Thyroid gland (tissue), 4 donors: ENCODE results near the gene KIRREL3.

Source experiments
- POLR2A ChIP-seq, 2 donors: fragments of 450-650 bp; IDR thresholded peaks; one replicate each; pipeline ENCODE4 v1.6.1; 2017; ENCODE audit warnings: antibody characterized with exemption in 2 of 2, mild to moderate bottlenecking in 2 of 2, moderate library complexity in 1 of 2
- TF ChIP-seq, protein P1 (sequence below), 6 experiments: fragments of 200-600 bp in 3 of 6; fragments of 450-650 bp in 3 of 6; sonication (generic) in 3 of 6; IDR thresholded peaks; one replicate each; pipeline ENCODE4 v1.5.1; 2016 to 2019; ENCODE audit warnings: antibody characterized with exemption in 6 of 6, mild to moderate bottlenecking in 2 of 6, inconsistent platforms in 1 of 6, moderate library complexity in 1 of 6

DNA sequence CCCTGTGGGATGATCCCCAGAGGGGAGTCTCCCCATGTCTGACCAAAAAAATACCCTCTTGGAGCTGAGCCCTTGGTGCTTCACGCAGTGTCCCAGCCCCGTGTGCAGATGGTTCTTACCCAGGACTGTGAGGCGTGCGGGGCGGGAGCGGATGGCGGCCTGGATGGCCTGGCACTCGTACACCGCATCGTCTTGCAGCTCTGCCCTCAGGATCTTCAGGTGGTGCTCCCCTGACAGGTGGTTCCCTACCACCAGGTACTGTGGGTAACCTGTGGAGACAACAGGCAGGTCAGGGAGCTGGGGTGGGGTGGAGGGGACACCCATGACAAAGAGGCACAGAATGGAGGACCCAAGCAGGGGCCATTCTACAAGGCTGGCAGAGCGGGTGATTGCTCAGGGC lies 479.4 kb downstream of the KIRREL3 start:
- TF ChIP-seq, protein P1, sequence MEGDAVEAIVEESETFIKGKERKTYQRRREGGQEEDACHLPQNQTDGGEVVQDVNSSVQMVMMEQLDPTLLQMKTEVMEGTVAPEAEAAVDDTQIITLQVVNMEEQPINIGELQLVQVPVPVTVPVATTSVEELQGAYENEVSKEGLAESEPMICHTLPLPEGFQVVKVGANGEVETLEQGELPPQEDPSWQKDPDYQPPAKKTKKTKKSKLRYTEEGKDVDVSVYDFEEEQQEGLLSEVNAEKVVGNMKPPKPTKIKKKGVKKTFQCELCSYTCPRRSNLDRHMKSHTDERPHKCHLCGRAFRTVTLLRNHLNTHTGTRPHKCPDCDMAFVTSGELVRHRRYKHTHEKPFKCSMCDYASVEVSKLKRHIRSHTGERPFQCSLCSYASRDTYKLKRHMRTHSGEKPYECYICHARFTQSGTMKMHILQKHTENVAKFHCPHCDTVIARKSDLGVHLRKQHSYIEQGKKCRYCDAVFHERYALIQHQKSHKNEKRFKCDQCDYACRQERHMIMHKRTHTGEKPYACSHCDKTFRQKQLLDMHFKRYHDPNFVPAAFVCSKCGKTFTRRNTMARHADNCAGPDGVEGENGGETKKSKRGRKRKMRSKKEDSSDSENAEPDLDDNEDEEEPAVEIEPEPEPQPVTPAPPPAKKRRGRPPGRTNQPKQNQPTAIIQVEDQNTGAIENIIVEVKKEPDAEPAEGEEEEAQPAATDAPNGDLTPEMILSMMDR (IDR thresholded peaks at IDR 0.05): no peak
- no peak for TF ChIP-seq POLR2A (IDR thresholded peaks at IDR 0.05)
